GM12873 (cell line): ENCODE measurements around the gene PRICKLE2.

Experiments
- CTCF ChIP-seq: IDR thresholded peaks from 2 replicates; pipeline ENCODE4 v1.5.1; 2012; ENCODE audit warnings: low read depth, mild to moderate bottlenecking, moderate library complexity, low read length, control low read depth; ENCODE audit not compliant: insufficient read depth; ENCODE audit errors: missing control alignments

Gene PRICKLE2

DNA sequence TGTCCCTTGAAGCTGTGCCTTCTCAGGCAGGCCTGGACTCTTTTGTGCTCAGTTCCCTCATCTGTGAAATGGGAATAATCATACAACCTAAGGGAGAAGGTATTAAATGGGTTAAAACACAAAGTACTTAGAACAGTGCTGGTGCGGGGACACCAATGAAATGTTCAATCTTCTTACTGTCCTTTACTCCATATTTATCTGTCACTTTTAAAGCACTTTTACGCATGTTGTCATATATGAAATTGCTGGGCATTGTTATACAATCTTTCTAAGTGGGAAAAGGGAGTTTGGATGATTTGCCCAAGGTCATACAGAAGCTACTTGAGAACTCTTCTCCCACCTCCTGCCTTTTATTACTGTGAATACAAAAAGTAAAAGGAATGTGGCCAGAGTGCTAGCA, 114.2 kb downstream of the PRICKLE2 start:
- TF ChIP-seq CTCF, result no peak

- TF ChIP-seq CTCF, result no peak
These were observed 115.2 kb downstream of the PRICKLE2 start for GRCh38 chr3:64110071-64110470.

- TF ChIP-seq CTCF, result no peak
These were observed 115.8 kb downstream of the PRICKLE2 start for GRCh38 chr3:64109438-64109837.

- no peak for TF ChIP-seq CTCF
These were observed 116.4 kb downstream of the PRICKLE2 start for GRCh38 chr3:64108784-64109317.

- TF ChIP-seq CTCF, result no peak
These were observed 117.0 kb downstream of the PRICKLE2 start for GRCh38 chr3:64108231-64108630.

- no peak for TF ChIP-seq CTCF
These were observed 118.1 kb downstream of the PRICKLE2 start for GRCh38 chr3:64107190-64107589.

GRCh38 chr3:64105816-64106215, 119.5 kb downstream of the PRICKLE2 start:
- no peak for TF ChIP-seq CTCF
